PC-9 (cell line): Measurements from ENCODE around the gene CARNS1.

Experiments used
- CTCF ChIP-seq: fragments of 200-600 bp; sonication (generic); conservative IDR thresholded peaks from 2 replicates; pipeline ENCODE4 v1.6.1; 2017; ENCODE audit warnings: mixed run types, antibody characterized with exemption, mild to moderate bottlenecking, moderate library complexity
- EZH2 ChIP-seq: fragments of 200-600 bp; sonication (generic); IDR thresholded peaks from 2 replicates; pipeline ENCODE4 v1.8.0; 2017; ENCODE audit warnings: antibody characterized with exemption, low read depth

GRCh38 chr11:67472882-67473281, 57.4 kb downstream of the CARNS1 start:
- TF ChIP-seq CTCF (no peak), EZH2 (no peak)
